ENCODE results near the gene SACS.

DNA sequence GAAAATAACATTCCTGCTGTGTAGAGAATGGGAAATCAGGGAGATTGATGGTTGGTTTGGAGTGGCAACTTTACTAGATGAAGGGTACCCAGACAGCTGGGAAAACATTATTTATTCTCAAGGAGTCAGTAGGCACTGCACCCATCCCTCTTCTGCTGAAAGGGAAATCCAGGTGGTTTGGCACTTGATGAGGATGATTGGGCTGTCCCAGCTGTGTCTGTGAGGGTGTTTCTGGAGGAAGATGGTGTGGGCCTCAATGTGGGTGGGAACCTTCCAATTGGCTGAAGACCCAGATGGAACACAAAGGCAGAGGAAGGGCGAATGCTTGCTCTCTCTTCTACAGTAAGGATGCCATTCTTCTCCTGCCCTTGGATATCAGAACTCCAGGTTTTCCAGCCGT lies 10.4 kb upstream of the SACS start:
- TF ChIP-seq, protein P1, sequence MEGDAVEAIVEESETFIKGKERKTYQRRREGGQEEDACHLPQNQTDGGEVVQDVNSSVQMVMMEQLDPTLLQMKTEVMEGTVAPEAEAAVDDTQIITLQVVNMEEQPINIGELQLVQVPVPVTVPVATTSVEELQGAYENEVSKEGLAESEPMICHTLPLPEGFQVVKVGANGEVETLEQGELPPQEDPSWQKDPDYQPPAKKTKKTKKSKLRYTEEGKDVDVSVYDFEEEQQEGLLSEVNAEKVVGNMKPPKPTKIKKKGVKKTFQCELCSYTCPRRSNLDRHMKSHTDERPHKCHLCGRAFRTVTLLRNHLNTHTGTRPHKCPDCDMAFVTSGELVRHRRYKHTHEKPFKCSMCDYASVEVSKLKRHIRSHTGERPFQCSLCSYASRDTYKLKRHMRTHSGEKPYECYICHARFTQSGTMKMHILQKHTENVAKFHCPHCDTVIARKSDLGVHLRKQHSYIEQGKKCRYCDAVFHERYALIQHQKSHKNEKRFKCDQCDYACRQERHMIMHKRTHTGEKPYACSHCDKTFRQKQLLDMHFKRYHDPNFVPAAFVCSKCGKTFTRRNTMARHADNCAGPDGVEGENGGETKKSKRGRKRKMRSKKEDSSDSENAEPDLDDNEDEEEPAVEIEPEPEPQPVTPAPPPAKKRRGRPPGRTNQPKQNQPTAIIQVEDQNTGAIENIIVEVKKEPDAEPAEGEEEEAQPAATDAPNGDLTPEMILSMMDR (IDR thresholded peaks at IDR 0.05; ENCODE audit: borderline replicate concordance, extremely low read depth, low read length, poor library complexity, severe bottlenecking): no peak
- TF ChIP-seq EZH2 (IDR thresholded peaks at IDR 0.05; ENCODE audit: borderline replicate concordance, low read depth, low read length, severe bottlenecking): no peak
